TTC549 (cell line): ENCODE results near the gene ZBTB4.

Source experiments
- FAIRE-seq: peaks from 2 replicates; lab custom pipeline; 2012; peaks lifted over from hg19 to GRCh38; lab: Jason Lieb, UNC

The ZBTB4 gene

GRCh38 chr17:7479213-7480088 is at the start of gene ZBTB4:
Gene ZBTB4 (minus strand): TSS chr17:7479631. CDS start chr17:7466801, 12,830 bp downstream.
- no peak for FAIRE-seq

DNA sequence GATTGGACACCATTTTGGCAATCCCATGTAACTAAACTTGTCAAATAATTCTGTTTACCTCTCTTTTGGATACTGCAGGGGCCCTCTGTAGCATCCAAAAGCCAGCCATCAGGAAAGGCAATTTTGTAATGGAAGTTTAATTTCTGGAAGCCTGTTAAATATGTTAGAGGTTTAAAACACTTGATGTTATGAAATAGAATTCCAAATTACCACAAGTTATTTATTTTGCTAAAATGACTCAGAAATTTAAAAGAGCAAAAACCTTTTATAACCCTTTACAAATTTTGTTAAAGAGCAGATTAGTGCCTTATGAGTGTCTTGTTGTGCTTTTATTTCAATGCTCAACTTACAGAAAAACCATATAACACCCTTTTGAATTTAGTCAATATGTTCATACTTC is 49.4 kb upstream of the ZBTB4 start:
- no peak for FAIRE-seq

DNA sequence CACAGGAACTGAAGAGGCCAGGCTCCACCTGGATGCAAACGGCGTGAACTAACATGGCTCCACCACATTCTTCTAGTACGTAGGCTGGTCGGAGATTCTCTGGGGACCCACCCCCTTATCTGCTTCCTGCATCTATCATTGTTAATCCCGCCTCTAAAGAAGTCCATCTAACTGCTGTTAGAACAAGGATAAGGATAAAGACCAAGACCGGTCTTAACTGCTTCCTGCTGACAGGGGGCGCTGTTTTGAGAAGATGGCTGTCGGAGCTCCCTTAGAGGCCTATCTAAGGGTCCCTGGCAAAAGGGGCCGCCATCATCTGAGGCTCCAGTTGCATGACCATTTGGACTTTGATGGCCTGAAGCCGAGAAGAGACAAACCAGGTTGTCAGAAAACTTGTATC is 43.6 kb upstream of the ZBTB4 start:
- no peak for FAIRE-seq

DNA sequence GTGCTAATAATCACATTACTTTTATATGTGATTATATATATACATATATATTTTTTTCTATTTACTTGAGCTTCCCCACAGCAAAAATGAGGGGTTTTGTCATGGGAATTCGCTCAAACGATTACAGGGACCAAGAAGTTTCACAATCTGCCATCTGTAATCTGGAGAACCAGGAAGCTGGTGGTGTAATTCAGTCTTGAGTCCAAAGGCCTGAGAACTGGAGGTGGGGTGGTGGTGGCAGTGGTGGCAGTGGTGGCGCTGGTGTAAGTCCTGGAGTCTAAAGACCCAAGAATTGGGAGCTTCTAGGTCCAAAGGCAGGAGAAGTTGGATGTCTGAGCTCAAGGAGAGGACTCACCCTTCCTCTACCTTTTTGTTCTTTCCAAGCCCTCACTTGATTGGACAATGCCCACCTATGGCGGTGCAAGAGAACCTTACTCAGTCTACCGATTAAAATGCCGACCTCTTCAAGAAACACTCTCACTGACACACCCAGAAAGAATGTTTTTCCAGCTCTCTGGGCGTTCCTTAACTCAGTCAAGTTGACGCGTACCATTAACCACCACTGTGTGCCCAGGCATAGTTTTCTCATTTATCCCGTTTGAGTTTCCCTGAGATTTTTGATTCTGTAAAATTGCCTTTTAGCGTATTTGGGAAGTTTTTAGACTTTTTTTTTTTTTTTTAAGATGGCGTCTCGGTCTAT is 36.6 kb upstream of the ZBTB4 start:
- no peak for FAIRE-seq

DNA sequence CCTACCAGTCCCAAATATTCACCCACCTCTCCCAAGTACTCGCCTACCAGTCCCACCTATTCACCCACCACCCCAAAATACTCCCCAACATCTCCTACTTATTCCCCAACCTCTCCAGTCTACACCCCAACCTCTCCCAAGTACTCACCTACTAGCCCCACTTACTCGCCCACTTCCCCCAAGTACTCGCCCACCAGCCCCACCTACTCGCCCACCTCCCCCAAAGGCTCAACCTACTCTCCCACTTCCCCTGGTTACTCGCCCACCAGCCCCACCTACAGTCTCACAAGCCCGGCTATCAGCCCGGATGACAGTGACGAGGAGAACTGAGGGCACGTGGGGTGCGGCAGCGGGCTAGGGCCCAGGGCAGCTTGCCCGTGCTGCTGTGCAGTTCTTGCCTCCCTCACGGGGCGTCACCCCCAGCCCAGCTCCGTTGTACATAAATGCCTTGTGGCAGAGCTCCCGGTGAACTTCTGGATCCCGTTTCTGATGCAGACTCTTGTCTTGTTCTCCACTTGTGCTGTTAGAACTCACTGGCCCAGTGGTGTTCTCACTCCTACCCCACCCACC is 34.5 kb upstream of the ZBTB4 start:
- FAIRE-seq: no peak

DNA sequence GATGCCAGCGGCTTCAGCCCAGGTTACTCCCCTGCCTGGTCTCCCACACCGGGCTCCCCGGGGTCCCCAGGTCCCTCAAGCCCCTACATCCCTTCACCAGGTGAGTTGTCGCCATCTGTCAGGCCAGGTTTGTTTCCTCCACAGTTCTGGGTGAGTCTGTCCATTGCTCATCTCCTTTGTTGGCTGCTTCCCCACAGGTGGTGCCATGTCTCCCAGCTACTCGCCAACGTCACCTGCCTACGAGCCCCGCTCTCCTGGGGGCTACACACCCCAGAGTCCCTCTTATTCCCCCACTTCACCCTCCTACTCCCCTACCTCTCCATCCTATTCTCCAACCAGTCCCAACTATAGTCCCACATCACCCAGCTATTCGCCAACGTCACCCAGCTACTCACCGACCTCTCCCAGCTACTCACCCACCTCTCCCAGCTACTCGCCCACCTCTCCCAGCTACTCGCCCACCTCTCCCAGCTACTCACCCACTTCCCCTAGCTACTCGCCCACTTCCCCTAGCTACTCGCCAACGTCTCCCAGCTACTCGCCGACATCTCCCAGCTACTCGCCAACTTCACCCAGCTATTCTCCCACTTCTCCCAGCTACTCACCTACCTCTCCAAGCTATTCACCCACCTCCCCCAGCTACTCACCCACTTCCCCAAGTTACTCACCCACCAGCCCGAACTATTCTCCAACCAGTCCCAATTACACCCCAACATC is 33.6 kb upstream of the ZBTB4 start:
- no peak for FAIRE-seq

GRCh38 chr17:7512105-7512504 is 32.7 kb upstream of the ZBTB4 start:
- no peak for FAIRE-seq

- no peak for FAIRE-seq
Observed at GRCh38 chr17:7511108-7511507, 31.7 kb upstream of the ZBTB4 start.

GRCh38 chr17:7509937-7510336 is 30.5 kb upstream of the ZBTB4 start:
- no peak for FAIRE-seq

- no peak for FAIRE-seq
Observed at GRCh38 chr17:7508846-7509245, 29.4 kb upstream of the ZBTB4 start.

DNA sequence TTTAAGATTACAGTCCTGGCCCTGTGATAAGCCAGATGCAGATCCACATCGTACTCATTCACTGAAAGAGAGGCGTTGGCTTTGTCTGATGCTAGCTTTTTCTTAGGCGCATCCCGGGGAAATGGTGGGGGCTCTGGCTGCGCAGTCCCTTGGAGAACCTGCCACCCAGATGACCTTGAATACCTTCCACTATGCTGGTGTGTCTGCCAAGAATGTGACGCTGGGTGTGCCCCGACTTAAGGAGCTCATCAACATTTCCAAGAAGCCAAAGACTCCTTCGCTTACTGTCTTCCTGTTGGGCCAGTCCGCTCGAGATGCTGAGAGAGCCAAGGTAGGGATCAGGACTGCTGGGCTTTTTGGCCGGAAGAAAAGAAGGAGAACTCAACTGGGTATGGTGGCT is 28.7 kb upstream of the ZBTB4 start:
- FAIRE-seq: no peak

- no peak for FAIRE-seq
Observed at GRCh38 chr17:7503521-7503920, 24.1 kb upstream of the ZBTB4 start.

DNA sequence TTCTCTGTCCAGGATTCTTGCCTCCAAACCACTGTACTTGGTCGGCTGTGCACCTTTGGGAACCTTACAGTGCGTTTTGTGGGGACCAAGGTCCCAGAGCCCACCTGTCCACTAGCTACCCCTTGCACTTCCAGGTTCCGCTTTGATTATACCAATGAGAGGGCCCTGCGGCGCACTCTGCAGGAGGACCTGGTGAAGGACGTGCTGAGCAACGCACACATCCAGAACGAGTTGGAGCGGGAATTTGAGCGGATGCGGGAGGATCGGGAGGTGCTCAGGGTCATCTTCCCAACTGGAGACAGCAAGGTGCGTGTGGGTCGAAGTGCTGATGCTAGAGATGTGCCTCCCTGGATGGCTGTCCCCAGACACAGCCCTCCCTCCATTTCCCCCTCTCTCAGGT is 23.6 kb upstream of the ZBTB4 start:
- no peak for FAIRE-seq

GRCh38 chr17:7502171-7502847 is 22.9 kb upstream of the ZBTB4 start:
- FAIRE-seq: no peak

DNA sequence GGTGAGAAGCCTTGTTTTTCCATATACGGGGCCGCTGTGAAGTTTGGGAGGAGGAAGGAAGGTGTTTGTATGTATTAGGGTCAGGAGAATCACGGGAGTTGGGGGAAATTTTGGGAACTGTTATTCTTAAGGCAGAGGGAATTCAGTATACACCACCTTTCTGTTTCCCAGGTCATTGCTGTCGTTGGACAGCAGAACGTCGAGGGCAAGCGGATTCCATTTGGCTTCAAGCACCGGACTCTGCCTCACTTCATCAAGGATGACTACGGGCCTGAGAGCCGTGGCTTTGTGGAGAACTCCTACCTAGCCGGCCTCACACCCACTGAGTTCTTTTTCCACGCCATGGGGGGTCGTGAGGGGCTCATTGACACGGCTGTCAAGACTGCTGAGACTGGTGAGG is 22.3 kb upstream of the ZBTB4 start:
- no peak for FAIRE-seq

- FAIRE-seq: no peak
Observed at GRCh38 chr17:7499161-7499560, 19.7 kb upstream of the ZBTB4 start.

DNA sequence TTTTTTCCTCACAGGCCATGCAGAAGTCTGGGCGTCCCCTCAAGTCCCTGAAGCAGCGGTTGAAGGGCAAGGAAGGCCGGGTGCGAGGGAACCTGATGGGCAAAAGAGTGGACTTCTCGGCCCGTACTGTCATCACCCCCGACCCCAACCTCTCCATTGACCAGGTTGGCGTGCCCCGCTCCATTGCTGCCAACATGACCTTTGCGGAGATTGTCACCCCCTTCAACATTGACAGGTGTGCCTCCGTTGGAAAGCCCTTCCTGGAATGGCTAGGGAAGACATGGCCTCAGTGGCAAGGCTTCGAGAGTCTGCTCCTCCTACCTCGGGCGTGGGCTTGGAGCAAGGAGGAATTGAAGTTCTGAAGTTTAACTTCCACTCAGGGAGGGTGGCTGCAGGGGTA is 18.2 kb upstream of the ZBTB4 start:
- no peak for FAIRE-seq

DNA sequence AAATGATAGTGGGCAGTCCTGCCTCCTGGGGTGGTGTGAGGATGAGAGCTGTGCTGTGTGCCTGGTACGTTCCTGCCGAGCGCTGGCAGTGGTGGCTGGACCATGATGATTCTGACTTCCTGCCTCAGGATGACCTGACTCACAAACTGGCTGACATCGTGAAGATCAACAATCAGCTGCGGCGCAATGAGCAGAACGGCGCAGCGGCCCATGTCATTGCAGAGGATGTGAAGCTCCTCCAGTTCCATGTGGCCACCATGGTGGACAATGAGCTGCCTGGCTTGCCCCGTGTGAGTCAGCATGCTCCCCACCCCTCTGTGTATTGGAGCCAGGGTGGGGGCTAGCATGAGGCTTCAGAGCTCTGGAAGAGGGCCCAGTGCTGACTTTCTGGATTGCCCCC is 17.8 kb upstream of the ZBTB4 start:
- no peak for FAIRE-seq

DNA sequence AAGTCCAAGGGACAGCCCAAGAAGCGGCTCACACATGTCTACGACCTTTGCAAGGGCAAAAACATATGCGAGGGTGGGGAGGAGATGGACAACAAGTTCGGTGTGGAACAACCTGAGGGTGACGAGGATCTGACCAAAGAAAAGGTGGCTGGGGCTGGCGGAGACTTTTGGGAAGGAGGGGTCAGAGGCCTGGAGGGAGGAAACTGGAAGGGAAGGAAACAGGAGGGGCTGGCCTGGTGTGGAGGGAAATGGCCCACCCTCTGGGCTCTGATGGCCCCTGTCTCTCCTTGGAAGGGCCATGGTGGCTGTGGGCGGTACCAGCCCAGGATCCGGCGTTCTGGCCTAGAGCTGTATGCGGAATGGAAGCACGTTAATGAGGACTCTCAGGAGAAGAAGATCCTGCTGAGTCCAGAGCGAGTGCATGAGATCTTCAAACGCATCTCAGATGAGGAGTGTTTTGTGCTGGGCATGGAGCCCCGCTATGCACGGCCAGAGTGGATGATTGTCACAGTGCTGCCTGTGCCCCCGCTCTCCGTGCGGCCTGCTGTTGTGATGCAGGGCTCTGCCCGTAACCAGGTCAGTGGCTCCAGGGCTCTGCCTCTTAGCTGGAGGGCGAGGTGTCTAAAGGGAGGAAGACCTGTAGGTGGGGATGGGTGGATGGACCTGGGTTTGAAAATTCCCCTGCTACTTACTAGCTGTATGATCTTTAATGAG is 17.2 kb upstream of the ZBTB4 start:
- FAIRE-seq: no peak

GRCh38 chr17:7495906-7496434 is 16.5 kb upstream of the ZBTB4 start:
- no peak for FAIRE-seq

DNA sequence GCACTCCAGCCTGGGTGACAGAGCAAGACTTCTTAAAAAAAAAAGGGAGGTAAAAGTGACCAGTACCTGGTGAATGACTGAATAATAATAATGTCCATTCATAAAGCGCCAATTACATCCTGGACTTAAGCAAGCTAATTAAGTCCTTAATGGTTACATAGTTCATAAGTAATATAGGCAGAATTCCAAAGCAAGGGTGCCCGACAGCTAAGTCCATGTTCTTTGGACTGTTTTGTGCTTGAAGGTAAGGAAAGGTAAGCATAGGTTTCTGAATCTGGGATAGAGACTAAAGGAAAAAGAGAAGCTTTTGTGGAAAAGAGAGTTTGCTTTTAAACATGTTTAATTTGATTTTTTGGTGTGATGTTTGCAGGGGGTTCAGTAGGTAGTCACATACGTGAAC is 14.5 kb upstream of the ZBTB4 start:
- no peak for FAIRE-seq
